ENCODE results near the gene SLC2A5.

SLC2A5 gene

GRCh38 chr1:9062021-9062471 lies 7.4 kb downstream of the SLC2A5 start:
- DNase-seq (ENCODE audit: low read depth in 2 of 2) = no peak

- DNase-seq (ENCODE audit: low read depth in 2 of 2) = no peak
Observed at GRCh38 chr1:9061252-9061960, 8.0 kb downstream of the SLC2A5 start.

- DNase-seq (ENCODE audit: low read depth in 2 of 2) = no peak
Observed at GRCh38 chr1:9059891-9060744, 9.3 kb downstream of the SLC2A5 start.

- DNase-seq (ENCODE audit: low read depth in 2 of 2) = no peak
Observed at GRCh38 chr1:9058465-9058864, 11.0 kb downstream of the SLC2A5 start.

- no peak for DNase-seq (ENCODE audit: low read depth in 2 of 2)
Observed at GRCh38 chr1:9057851-9058250, 11.6 kb downstream of the SLC2A5 start.

GRCh38 chr1:9052272-9053049 lies 17.0 kb downstream of the SLC2A5 start:
- DNase-seq (ENCODE audit: low read depth in 2 of 2) = no peak

GRCh38 chr1:9051379-9051778 lies 18.1 kb downstream of the SLC2A5 start:
- DNase-seq (ENCODE audit: low read depth in 2 of 2) = no peak

GRCh38 chr1:9050803-9051202 lies 18.6 kb downstream of the SLC2A5 start:
- DNase-seq (ENCODE audit: low read depth in 2 of 2) = no peak

GRCh38 chr1:9048551-9048950 lies 20.9 kb downstream of the SLC2A5 start:
- no peak for DNase-seq (ENCODE audit: low read depth in 2 of 2)

- no peak for DNase-seq (ENCODE audit: low read depth in 2 of 2)
Observed at GRCh38 chr1:9047019-9047418, 22.4 kb downstream of the SLC2A5 start.

GRCh38 chr1:9045861-9046510 lies 23.4 kb downstream of the SLC2A5 start:
- no peak for DNase-seq (ENCODE audit: low read depth in 2 of 2)

GRCh38 chr1:9044236-9044635 lies 25.2 kb downstream of the SLC2A5 start:
- no peak for DNase-seq (ENCODE audit: low read depth in 2 of 2)

GRCh38 chr1:9042272-9042671 lies 27.2 kb downstream of the SLC2A5 start:
- DNase-seq (ENCODE audit: low read depth in 2 of 2) = no peak

- DNase-seq (ENCODE audit: low read depth in 2 of 2) = no peak
Observed at GRCh38 chr1:9041116-9041779, 28.2 kb downstream of the SLC2A5 start.

- no peak for DNase-seq (ENCODE audit: low read depth in 2 of 2)
Observed at GRCh38 chr1:9040659-9041030, 28.8 kb downstream of the SLC2A5 start.

- DNase-seq (ENCODE audit: low read depth in 2 of 2) = no peak
Observed at GRCh38 chr1:9039761-9040658, 29.4 kb downstream of the SLC2A5 start.

- DNase-seq (ENCODE audit: low read depth in 2 of 2) = no peak
Observed at GRCh38 chr1:9038881-9039760, 30.3 kb downstream of the SLC2A5 start.

- DNase-seq (ENCODE audit: low read depth in 2 of 2) = no peak
Observed at GRCh38 chr1:9038338-9038650, 31.1 kb downstream of the SLC2A5 start.
